HL-60 (cell line): ENCODE data around the gene ITGAE.

Experiments used
- POLR2AphosphoS5 ChIP-seq: IDR thresholded peaks from 2 replicates; pipeline ENCODE4 v1.6.1; 2012; ENCODE audit warnings: low read depth
- TF ChIP-seq, protein P1 (sequence below): IDR thresholded peaks from one replicate; pipeline ENCODE4 v1.5.1; 2011; ENCODE audit warnings: low read length, control low read depth, inconsistent platforms; ENCODE audit not compliant: insufficient read depth
- TF ChIP-seq, protein P2 (sequence below): IDR thresholded peaks from 2 replicates; pipeline ENCODE4 v1.6.1; 2012; ENCODE audit warnings: low read depth; ENCODE audit not compliant: insufficient replicate concordance

DNA sequence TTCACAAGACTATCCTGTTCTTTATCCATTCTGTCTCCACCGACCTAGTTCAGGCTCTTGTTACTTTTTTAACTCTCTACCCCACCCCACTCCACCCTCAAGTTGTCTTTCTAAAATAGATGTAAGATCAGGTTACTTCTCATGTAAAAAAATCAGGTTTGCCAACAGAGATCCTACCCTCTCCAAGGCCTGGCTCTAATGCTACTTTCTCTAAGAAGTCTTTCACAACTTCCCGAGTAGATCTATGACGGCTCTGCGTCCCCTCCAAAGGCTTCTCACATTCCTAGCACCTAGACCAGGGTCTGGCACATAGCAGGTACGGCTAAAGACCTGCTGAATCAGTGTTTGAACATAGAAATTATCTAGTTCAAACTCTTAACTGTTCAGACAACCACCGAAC is 14.1 kb upstream of the ITGAE start:
- no peak for TF ChIP-seq POLR2AphosphoS5
- TF ChIP-seq, protein P1, sequence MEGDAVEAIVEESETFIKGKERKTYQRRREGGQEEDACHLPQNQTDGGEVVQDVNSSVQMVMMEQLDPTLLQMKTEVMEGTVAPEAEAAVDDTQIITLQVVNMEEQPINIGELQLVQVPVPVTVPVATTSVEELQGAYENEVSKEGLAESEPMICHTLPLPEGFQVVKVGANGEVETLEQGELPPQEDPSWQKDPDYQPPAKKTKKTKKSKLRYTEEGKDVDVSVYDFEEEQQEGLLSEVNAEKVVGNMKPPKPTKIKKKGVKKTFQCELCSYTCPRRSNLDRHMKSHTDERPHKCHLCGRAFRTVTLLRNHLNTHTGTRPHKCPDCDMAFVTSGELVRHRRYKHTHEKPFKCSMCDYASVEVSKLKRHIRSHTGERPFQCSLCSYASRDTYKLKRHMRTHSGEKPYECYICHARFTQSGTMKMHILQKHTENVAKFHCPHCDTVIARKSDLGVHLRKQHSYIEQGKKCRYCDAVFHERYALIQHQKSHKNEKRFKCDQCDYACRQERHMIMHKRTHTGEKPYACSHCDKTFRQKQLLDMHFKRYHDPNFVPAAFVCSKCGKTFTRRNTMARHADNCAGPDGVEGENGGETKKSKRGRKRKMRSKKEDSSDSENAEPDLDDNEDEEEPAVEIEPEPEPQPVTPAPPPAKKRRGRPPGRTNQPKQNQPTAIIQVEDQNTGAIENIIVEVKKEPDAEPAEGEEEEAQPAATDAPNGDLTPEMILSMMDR = no peak
- TF ChIP-seq, protein P2, sequence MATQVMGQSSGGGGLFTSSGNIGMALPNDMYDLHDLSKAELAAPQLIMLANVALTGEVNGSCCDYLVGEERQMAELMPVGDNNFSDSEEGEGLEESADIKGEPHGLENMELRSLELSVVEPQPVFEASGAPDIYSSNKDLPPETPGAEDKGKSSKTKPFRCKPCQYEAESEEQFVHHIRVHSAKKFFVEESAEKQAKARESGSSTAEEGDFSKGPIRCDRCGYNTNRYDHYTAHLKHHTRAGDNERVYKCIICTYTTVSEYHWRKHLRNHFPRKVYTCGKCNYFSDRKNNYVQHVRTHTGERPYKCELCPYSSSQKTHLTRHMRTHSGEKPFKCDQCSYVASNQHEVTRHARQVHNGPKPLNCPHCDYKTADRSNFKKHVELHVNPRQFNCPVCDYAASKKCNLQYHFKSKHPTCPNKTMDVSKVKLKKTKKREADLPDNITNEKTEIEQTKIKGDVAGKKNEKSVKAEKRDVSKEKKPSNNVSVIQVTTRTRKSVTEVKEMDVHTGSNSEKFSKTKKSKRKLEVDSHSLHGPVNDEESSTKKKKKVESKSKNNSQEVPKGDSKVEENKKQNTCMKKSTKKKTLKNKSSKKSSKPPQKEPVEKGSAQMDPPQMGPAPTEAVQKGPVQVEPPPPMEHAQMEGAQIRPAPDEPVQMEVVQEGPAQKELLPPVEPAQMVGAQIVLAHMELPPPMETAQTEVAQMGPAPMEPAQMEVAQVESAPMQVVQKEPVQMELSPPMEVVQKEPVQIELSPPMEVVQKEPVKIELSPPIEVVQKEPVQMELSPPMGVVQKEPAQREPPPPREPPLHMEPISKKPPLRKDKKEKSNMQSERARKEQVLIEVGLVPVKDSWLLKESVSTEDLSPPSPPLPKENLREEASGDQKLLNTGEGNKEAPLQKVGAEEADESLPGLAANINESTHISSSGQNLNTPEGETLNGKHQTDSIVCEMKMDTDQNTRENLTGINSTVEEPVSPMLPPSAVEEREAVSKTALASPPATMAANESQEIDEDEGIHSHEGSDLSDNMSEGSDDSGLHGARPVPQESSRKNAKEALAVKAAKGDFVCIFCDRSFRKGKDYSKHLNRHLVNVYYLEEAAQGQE = no peak
